GM20000 (cell line): ENCODE measurements around the gene COQ3.

Experiments used
- DNase-seq: peaks from one replicate; pipeline ENCODE4 v3.0.0; 2012; ENCODE audit warnings: low spot score
- CTCF ChIP-seq: IDR thresholded peaks from 2 replicates; pipeline ENCODE4 v1.5.1; 2012; ENCODE audit warnings: mild to moderate bottlenecking, control low read depth; ENCODE audit errors: extremely low read depth, missing control alignments

The COQ3 gene

GRCh38 chr6:99390896-99391295, 3.1 kb downstream of the COQ3 start:
- DNase-seq: no peak
- TF ChIP-seq CTCF: no peak

- no peak for TF ChIP-seq CTCF
- DNase-seq: no peak
Observed at GRCh38 chr6:99384507-99384906, 9.5 kb downstream of the COQ3 start.

GRCh38 chr6:99378636-99379035, 15.4 kb downstream of the COQ3 start:
- no peak for TF ChIP-seq CTCF
- DNase-seq: no peak

GRCh38 chr6:99369533-99369932, 24.5 kb downstream of the COQ3 start:
- no peak for DNase-seq

GRCh38 chr6:99366852-99367251, 27.1 kb downstream of the COQ3 start:
- DNase-seq: no peak
- no peak for TF ChIP-seq CTCF

More at GRCh38 chr6:99369533-99369932, 24.5 kb downstream of the COQ3 start:
- TF ChIP-seq CTCF: no peak

GRCh38 chr6:99364026-99364425, 30.0 kb downstream of the COQ3 start:
- no peak for TF ChIP-seq CTCF

GRCh38 chr6:99362678-99363268, 31.2 kb downstream of the COQ3 start:
- TF ChIP-seq CTCF: no peak
- DNase-seq: no peak

More at GRCh38 chr6:99364026-99364425, 30.0 kb downstream of the COQ3 start:
- DNase-seq: no peak
